Stimulated activated CD4-positive, alpha-beta T cell treated with anti-CD3 and anti-CD28 coated beads, Interleukin-15, amount 100 ng/mL, for 48 hours (primary cell): Measurements from ENCODE around the gene TGFBR1.

Experiments used
- DNase-seq, 2 donors: peaks; one replicate each; pipeline ENCODE4 v3.0.0-alpha.2; 2020; ENCODE audit warnings: low read depth in 2 of 2

TGFBR1 gene

GRCh38 chr9:99104459-99105151, at the start of gene TGFBR1:
Gene TGFBR1 (plus strand): TSS chr9:99105113. CDS start chr9:99105206, 93 bp downstream.
- peak; percentile 77 to 87 for DNase-seq

DNA sequence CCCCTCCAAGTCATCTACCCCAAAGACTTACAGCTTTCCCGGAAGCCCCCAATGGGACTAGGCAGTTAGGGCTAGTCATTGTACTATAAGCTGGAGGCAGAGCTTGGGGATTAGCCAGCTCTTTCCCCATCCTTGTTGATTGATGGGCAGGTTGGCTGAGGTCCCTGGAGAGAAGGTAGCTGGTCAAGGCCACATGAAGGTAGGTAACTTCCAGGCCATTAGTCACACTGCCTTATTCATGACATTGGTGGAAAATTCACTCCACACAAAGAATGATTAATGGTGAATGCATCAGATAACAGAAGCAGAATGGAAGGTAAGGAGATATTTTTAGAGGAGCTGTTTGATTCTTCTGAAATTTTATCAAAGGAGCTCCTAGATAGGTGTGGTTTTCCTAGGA, 49.5 kb upstream of the TGFBR1 start:
- no peak for DNase-seq

DNA sequence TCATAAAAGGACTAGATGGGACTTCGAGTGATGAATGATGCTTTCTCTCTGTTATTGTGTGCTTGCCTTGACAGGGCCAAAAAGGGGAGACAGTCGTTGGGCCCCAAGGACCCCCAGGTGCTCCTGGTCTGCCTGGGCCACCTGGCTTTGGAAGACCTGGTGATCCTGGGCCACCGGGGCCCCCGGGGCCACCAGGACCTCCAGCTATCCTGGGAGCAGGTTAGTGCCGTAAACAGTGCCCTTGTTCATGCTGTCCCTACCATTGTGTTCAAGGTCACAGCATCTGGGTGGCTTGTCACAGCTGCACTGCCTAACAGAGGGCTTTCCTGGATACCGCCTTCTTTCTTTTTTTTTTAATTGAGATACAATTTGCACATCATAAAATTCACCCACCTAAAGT, 48.7 kb upstream of the TGFBR1 start:
- no peak for DNase-seq

- DNase-seq = no peak
Measured at GRCh38 chr9:99056886-99057664, 47.8 kb upstream of the TGFBR1 start.

GRCh38 chr9:99057665-99058625, 47.0 kb upstream of the TGFBR1 start:
- peak; percentile 33 to 66 for DNase-seq

DNA sequence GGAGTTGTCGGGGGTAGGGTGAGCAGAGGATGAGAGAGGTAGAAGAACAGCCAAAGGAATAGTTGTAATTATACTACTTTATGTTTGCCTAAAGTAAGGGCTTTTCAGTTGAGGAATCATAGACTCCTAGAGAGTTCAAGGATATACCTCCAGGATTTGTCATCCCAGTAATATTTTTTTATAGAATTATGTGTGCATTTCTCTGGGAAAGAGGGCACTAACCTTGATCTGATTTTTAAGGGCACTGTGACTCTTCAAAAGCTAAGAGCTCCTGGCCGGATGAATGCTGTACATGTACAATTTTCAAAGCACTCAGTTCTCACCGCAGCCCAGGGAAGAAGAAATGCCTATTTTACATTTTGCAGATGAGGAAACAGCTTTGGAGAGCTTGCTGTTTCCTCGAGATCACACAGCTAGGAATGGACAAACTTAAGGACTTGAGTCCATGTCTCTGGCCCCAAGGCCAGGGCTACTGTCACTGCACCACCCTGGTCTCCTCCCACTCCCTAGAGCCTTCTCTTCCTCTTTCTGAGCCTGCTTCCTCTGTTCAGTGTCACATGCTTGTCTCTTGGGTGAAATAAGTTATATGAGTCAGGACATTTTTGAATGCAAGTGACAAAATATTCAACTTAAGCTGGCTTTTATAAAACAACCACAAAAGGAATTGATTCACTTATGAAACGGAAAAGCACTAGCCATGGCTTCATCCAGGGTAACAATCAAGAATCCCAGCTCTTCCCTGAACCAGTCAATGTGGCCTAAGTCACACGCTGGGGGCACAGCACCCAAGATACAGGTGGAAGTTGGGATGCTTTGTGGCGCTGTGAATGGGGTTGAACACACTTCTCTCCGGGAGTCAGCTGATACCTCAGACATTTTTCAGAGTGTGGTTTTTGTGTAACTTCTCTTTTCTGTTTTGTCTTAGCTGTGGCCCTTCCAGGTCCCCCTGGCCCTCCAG, 45.7 kb upstream of the TGFBR1 start:
- no peak for DNase-seq

DNA sequence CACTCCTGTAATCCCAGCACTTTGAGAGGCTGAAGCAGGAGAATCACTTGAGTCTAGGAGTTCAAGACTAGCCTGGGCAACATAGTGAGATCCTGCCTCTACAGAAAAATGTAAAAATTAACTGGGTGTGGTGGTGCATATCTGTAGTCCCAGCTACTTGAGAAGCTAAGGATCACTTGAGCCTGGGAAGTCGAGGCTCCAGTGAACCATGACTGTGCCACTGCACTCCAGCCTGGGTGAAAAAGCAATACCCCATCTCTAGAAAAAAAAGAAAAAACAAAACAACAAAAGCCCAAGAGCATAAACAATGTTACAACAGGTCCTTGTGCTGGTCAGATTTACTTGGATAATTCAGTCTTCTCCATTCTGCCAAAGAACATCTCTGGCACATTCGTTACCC, 44.3 kb upstream of the TGFBR1 start:
- no peak for DNase-seq

DNA sequence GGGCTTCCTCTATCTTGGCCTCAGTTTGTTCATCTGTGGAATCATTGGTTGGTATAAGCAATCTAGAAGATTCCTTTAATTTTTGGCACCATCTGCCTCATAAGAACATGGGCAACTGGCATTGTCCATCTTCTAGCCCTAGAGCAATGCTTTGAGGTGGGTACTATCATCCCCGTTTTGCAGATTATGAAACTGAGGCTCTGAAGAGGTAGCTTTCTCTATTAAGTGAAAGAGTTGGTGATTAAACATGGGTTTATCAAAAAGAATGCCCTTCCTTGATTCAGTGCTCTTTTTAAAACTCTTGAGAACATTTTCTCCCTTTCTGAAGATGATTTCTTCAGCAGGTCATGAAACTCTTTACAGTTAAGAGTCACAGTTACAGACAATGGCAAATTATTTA, 42.4 kb upstream of the TGFBR1 start:
- no peak for DNase-seq

DNA sequence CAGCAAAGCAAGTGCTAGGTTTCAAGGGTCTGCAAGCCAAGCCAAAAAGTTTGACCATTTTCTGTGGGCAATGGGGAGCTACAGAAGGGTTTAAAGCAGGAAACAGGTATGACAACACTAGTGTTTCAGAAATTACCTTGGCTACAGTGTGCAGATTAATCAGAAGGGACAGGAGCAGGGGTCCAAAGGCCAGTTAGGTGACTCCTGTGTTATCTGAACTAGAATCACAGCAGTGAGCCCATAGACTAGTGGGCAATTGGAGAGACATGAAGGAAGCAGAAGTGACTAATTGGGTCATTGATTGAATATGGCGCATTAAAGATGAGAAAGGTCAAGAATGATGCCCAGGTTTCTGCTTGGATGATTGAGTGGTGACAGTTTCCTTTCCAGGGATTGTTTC, 41.4 kb upstream of the TGFBR1 start:
- DNase-seq = no peak

- no peak for DNase-seq
Measured at GRCh38 chr9:99066571-99066970, 38.3 kb upstream of the TGFBR1 start.

DNA sequence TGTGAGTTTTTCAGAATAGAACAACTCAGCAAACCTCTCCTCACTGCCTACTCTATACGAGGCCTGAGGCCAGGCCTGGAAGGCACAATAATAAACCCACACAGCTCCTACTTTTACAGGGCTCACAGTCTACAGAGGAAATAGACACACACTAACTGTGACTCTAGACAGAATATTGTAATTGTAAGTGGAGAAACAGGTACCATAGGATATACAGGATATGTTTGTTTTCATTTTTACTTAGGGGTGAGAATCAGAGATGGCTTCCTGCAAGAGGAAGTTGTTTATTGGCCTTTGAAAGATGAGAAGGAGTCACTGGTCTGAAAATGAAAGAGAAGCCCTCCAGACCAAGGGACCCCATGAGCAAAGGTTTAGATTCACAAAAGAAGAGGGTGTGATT, 35.8 kb upstream of the TGFBR1 start:
- DNase-seq = no peak

GRCh38 chr9:99069546-99069945, 35.4 kb upstream of the TGFBR1 start:
- DNase-seq = no peak

DNA sequence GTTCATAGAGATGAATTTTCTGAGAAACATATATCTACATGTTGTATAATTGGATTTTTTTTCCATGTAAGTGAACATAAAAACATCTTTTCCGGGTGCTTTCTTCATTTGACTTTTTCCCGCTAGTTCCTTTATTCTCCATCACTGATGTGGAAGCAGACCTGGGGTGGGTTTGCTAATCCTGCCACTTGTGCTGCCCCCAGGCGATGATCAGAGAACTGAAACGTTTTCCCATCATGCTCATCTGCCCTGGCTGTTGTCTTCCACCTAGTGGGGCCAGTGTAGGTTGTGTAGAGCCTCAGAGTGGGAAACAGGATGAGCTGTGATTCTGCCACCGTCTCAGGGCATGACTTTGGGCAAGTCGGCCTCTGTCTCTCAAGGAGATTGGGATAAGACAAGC, 34.2 kb upstream of the TGFBR1 start:
- DNase-seq = no peak

DNA sequence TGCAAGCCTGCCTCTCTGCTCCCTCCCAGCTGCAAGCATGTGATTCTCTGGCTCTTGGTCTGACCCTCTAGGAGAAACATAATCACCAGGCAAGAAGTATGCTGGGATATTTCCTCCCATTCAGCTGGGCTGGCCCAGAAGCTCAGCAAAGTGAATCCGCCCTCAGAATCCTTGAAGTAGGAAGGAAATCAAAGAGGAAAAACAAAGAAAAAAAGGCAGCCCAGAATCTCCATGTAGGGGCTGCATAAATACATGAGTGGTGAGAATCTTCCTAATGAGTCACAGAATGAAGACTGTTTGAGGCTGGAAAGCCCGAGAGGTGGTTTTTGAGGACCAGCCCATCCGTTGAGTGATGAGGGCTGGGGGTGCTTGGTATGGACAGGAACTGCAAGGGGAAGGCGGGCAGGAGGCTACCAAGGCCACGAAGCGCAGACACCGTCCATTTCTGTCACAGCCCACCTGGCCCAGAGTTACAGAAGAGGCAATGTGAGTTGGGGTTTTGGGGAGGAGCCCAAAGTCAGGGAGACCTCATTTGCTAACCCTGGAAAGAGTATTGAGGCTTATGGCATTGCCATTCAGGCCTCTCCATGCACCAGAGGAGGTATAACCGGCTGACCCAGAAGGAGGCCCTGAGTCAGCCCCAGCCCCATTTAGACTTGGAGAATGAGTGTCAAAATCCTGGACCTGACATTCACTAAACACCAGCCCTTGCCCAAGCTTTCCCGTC, 33.4 kb upstream of the TGFBR1 start:
- DNase-seq = no peak

DNA sequence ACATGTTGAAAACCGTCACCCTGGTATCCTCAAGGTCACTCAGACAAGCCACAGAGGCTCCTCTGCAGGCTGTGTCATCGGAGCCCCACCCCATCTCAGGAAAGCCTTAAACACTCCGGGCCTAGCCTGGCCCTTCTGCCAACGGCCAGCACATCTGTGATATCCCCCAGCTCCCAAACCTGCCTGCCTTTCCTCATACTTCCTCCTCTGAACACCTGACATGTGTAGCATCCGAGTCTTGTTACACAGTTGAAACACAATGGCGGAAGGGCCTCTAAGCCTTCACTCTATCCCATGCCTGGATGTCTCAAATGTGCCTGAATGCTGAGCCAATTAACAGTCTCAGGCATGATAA, 32.9 kb upstream of the TGFBR1 start:
- DNase-seq = no peak

DNA sequence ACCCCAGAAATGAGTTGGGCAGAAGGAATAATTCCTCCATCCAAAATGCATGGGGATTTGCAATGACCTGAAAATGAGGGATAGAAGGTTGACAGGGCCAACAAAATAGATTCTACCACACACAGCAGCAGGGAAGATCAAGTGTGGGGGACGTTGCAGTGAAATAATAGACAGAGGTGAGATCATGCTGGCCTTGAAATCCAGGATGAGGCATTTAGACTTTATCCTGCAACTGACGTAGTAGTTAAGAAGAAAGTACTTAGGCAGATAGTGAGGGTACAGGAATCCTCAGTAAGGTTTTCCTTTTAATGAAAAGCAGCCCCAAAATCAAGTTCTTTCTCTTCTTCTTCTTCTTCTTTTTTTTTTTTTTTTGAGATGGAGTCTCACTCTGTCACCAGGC, 31.6 kb upstream of the TGFBR1 start:
- DNase-seq = no peak

GRCh38 chr9:99073985-99074901, 30.7 kb upstream of the TGFBR1 start:
- DNase-seq = no peak

- DNase-seq = no peak
Measured at GRCh38 chr9:99074902-99075245, 30.0 kb upstream of the TGFBR1 start.

DNA sequence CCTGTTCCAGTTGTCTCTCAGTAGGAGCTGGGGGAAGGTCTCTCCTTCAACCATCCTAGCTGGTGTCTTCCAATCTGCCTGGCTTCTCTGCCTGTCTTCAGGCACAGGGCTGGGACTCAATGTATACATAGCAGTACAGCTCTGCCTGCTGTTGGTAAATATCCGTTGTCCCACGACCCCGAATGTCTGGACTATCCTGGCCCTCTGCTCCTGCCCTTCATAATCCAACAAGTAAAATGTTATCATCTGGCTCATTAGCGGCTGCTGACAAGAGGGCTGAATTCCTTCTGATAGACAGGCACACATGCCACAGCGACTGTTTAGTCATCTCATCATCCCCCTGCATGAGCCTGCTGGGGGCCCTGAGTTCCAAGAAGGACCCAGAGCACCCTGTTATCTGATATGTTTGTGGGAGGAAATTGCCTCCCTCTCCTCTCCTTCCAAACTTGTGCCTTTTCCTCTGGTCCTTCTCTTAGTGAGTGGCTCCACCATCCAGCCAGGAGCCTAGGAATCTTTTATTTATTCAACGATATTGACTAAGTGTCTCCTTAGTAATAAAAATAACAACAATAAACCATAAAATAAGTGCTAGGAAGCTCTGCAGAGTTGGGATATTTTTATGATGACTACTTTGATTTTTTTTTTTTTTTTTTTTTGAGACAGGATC, 29.5 kb upstream of the TGFBR1 start:
- no peak for DNase-seq
